Pulmonary artery endothelial cell (primary cell): Measurements from ENCODE around the gene PATL1. TPM values are rescaled to one million over a fixed set of nuclear protein-coding genes. Genes with fewer than 3 reads are reported as not detected.

ENCODE experiments used
- DNase-seq: peaks from one replicate; pipeline ENCODE4 v3.0.0-alpha.2; 2011; ENCODE audit warnings: low read depth, low spot score
- total RNA-seq: library from RNA; depleted of rRNA; stranded (reverse); fragments of >200 nt; gene quantifications from 2 replicates; pipeline ENCODE4 v1.2.3, GENCODE V29; 2014

Gene PATL1
- total RNA-seq, 1 donor from 2014 or later = 5.0 TPM

DNA sequence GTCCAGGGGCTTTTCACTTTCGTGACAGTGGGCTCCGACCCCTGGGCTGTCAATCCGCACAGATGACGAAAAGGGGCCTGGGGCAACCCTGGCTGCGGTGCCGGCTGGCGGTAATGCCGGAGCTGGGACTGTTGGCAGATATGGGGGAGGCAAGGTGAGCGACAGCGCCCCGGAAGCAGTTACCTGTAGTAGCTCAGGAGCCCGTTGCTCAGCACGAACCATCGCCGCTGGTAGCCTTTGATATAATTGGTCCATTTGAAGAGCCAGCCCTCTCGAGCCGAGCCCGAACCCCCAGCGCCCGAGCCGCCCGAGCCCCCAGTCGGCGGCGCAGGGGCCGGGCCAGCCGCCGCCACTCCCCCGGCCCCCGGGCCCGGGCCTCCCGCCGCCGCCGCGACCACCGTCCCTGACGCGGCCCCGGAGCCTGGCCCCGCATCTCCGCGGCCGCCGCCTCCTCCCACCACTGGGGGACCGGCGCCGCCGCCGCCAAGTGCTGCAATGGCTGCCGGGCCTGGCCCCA, 53.7 kb downstream of the PATL1 start:
- no peak for DNase-seq

DNA sequence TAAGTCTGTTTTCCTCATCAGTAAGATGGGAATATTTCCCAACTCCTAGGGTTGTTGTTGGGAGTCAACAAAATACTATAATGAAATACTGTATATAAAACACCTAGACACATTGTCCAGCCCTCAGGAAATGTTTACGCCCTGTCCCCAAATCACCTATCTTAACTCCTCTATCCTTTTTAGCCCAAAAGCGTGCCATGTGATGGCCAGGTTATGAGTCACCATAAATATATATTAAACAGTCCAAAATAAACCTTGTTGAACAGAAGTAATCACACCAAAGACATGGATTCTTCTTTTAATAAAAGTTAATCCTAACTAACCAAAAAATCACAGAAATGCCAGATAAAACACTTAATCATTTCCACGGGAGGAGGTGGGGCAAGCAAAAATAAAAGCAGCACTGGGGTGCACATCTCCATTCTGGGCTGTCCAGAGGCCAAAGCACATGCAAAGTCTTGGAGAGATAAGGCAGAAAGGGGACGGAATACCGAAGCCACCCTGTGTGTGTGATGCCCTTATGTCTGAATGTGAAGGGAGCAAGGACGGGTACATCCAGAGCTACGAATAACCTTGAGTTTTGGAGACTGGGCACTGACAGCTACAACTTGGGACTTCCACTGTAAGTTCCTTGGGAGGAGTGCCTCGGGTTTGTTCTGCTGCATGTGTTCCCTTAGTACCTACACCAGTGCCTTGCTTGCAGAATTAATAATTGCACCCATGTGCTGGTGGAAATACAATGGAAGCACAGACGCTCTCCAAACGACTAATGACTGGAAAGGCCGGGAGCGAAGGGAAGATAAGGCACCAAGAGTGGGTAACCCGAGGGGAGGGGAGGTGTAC, 54.3 kb downstream of the PATL1 start:
- DNase-seq = no peak

GRCh38 chr11:59611570-59612565, 57.0 kb downstream of the PATL1 start:
- no peak for DNase-seq

DNA sequence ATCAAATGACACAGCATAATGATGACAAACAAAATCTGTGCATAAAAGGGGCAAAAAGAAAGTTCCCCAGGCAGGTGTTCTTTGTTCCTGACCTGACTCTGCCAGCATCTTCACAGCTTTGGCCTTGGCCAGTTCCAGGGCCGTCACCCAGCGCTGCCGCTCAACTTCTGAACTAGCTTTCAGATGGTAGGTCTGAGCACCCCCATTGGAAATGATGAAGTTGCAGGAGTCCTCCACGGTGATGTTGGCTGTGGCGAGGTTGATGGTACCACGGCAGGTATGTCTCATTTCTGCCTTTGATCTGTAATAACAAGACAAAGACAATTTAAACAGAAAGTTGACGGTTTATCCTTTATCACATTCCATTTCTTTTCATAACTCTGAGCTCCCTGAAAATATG, 58.5 kb downstream of the PATL1 start:
- DNase-seq = no peak

- DNase-seq = no peak
Measured at GRCh38 chr11:59607703-59608454, 61.0 kb downstream of the PATL1 start.

DNA sequence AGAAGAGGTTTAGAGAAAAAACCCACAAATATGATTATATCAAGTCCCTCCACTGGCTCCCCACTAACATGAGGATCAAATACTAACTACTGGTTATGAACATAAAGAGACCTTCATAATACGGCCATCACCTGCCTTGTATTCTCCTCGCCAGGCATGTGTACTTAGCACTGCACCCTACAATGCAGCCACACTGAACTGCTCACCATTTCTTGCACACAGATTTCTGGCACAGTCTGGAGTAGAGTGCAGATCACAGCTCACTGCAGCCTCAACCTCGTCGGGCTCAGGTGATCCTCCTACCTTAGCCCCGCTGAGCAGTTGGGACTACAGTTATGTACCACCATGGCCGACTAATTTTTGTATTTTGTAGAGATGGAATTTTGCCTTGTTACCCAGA, 66.4 kb downstream of the PATL1 start:
- DNase-seq = no peak

GRCh38 chr11:59601788-59602187, 67.0 kb downstream of the PATL1 start:
- DNase-seq = no peak

DNA sequence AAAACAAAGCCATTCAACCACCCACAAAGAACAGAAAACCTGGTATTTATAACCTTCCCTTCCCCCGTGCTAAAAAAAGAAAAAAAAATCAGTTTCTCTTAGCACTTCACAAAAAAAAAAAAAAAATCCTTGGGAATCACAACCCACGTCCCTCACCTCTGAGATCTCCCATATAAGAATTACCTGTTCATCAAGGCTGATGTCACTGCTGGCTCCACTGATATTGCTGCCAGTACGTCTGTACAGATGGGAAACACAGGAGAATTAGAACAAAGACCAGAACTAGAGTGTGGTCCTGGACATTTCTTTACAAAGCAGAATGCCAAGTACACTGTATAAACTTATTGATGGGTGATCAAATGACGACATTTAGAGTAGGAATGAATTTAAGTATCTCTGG, 68.2 kb downstream of the PATL1 start:
- DNase-seq = no peak

- no peak for DNase-seq
Measured at GRCh38 chr11:59600234-59600633, 68.6 kb downstream of the PATL1 start.

DNA sequence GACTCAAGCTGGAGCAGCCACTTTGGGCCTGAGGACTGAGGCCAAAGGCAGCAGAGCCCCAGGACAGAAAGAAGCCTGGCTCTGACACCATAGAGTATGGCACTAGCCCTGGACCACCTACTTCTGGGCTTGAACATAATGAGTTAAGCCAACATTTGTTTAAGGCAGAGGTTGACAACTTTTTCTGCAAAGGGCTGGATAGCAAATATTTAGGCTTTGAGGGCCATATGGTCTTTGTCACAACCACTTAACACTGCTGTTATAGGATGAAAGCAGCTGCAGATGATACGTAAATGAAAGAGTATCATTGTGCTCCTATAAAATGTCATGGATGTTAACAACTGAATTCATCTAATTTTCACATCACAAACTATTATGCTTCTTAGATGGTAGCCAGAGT, 69.9 kb downstream of the PATL1 start:
- no peak for DNase-seq

Other genes with a start within 250 kb of the PATL1 start
- gene OR5A2, start 242.6 kb downstream of the PATL1 start, total RNA-seq = not detected in 2 replicates
- not detected in 2 replicates for gene OR5A1, start 232.6 kb downstream of the PATL1 start, total RNA-seq
- gene OR4D6, start 212.1 kb downstream of the PATL1 start, total RNA-seq = not detected in 2 replicates
- gene OR4D10, start 195.7 kb downstream of the PATL1 start, total RNA-seq = not detected in 2 replicates
- gene OR4D11, start 165.5 kb downstream of the PATL1 start, total RNA-seq = not detected in 2 replicates
- not detected in 2 replicates for gene OR4D9, start 157.5 kb downstream of the PATL1 start, total RNA-seq
- gene OSBP, start 53.3 kb downstream of the PATL1 start, total RNA-seq = 33.4 and 36.3 TPM in 2 replicates
- not detected in 2 replicates for gene OR10V1, start 44.8 kb upstream of the PATL1 start, total RNA-seq
- gene STX3, start 86.3 kb upstream of the PATL1 start, total RNA-seq = 26.7 and 26.8 TPM in 2 replicates
- gene MRPL16, start 141.7 kb upstream of the PATL1 start, total RNA-seq = 53.9 and 63.1 TPM in 2 replicates
- not detected in 2 replicates for gene CBLIF, start 176.5 kb upstream of the PATL1 start, total RNA-seq
- not detected in 2 replicates for gene TCN1, start 197.4 kb upstream of the PATL1 start, total RNA-seq
- gene OOSP3, start 209.7 kb upstream of the PATL1 start, total RNA-seq = not detected in 2 replicates